GM23248 (cell line): Measurements from ENCODE around the gene TENM4. TPM values are rescaled to one million over a fixed set of nuclear protein-coding genes. Genes with fewer than 3 reads are reported as not detected.

Experiments
- DNase-seq: peaks from one replicate; pipeline ENCODE4 v3.0.0-alpha.2; 2015
- H2AFZ ChIP-seq: fragments of 200-600 bp; sonication (generic); 2 replicates; pipeline ENCODE4 v1.6.1; 2016; ENCODE audit warnings: antibody characterized with exemption
- H3F3A ChIP-seq: fragments of 200-600 bp; sonication (generic); 2 replicates; pipeline ENCODE4 v1.6.1; 2016; ENCODE audit warnings: mild to moderate bottlenecking, antibody characterized with exemption, mixed run types; ENCODE audit not compliant: insufficient read depth
- H3K27ac ChIP-seq: fragments of 200-600 bp; sonication (generic); 2 replicates; pipeline ENCODE4 v1.5.1; 2016; ENCODE audit warnings: mild to moderate bottlenecking
- H3K27me3 ChIP-seq: fragments of 200-600 bp; sonication (generic); replicated peaks from 2 replicates; pipeline ENCODE4 v1.6.1; 2016; ENCODE audit warnings: mild to moderate bottlenecking; ENCODE audit not compliant: insufficient read depth
- H3K36me3 ChIP-seq: fragments of 200-600 bp; sonication (generic); 2 replicates; pipeline ENCODE4 v1.6.1; 2016; ENCODE audit warnings: low read depth, mild to moderate bottlenecking
- H3K4me1 ChIP-seq: fragments of 200-600 bp; sonication (generic); 2 replicates; pipeline ENCODE4 v1.6.1; 2016; ENCODE audit warnings: mild to moderate bottlenecking; ENCODE audit not compliant: insufficient read depth
- H3K4me2 ChIP-seq: fragments of 200-600 bp; sonication (generic); one replicate; pipeline ENCODE4 v1.6.1; 2016; ENCODE audit warnings: mild to moderate bottlenecking; ENCODE audit not compliant: unreplicated experiment
- H3K4me3 ChIP-seq: fragments of 200-600 bp; sonication (generic); 2 replicates; pipeline ENCODE4 v1.5.1; 2016; ENCODE audit warnings: mild to moderate bottlenecking
- H3K79me2 ChIP-seq: fragments of 200-600 bp; sonication (generic); 2 replicates; pipeline ENCODE4 v1.6.1; 2016; ENCODE audit warnings: mild to moderate bottlenecking; ENCODE audit not compliant: insufficient read depth
- H3K9ac ChIP-seq: fragments of 200-600 bp; sonication (generic); 2 replicates; pipeline ENCODE4 v1.6.1; 2016; ENCODE audit warnings: mild to moderate bottlenecking
- H3K9me2 ChIP-seq: fragments of 200-600 bp; sonication (generic); 2 replicates; pipeline ENCODE4 v1.6.1; 2016; ENCODE audit warnings: mixed run types, mild to moderate bottlenecking, moderate library complexity; ENCODE audit not compliant: insufficient read depth
- H3K9me3 ChIP-seq: fragments of 200-600 bp; sonication (generic); one replicate; pipeline ENCODE4 v1.6.1; 2017; ENCODE audit warnings: low read depth
- H4K20me1 ChIP-seq: fragments of 200-600 bp; sonication (generic); 2 replicates; pipeline ENCODE4 v1.6.0; 2016; ENCODE audit not compliant: insufficient read depth
- EZH2 ChIP-seq: fragments of 200-600 bp; sonication (generic); IDR thresholded peaks from 2 replicates; pipeline ENCODE4 v1.6.1; 2018; ENCODE audit warnings: antibody characterized with exemption, mild to moderate bottlenecking; ENCODE audit not compliant: insufficient read depth, poor library complexity, severe bottlenecking
- EZH2phosphoT487 ChIP-seq: fragments of 200-600 bp; sonication (generic); IDR thresholded peaks from 2 replicates; pipeline ENCODE4 v1.6.1; 2018; ENCODE audit warnings: antibody characterized with exemption, moderate library complexity, mild to moderate bottlenecking, low read depth; ENCODE audit not compliant: insufficient read depth
- WGBS, 2 experiments: methylation state at CpG; one replicate each; pipeline ENCODE4 v1.1.6; 2015 to 2017; ENCODE audit warnings: low lambda C conversion rate in 2 of 2, low coverage in 1 of 2; ENCODE audit errors: missing lambda C conversion rate in 2 of 2; 5-methylcytosine and 5-hydroxymethylcytosine counted together
- in situ Hi-C: fragments of 300-500 bp; cut with MboI; formaldehyde crosslinking; loops from 2 replicates; pipeline ENCODE4 v1.15.0; 2020
- polyA plus RNA-seq: library from polyadenylated mRNA; unstranded; fragments of >200 nt; fragmentation: Nextera tagmentation; extraction: Ambion mirVana; gene quantifications from 2 replicates; pipeline ENCODE4 v1.2.1, GENCODE V29; 2016
- total RNA-seq: library from RNA; depleted of rRNA; stranded (reverse); fragments of >200 nt; shearing (Covaris generic); gene quantifications from 2 replicates; pipeline ENCODE4 v1.2.3, GENCODE V29; 2014

Gene TENM4
- total and polyA plus RNA-seq, 2 experiments from 2014 or later, result 0.11 to 0.48 TPM

DNA sequence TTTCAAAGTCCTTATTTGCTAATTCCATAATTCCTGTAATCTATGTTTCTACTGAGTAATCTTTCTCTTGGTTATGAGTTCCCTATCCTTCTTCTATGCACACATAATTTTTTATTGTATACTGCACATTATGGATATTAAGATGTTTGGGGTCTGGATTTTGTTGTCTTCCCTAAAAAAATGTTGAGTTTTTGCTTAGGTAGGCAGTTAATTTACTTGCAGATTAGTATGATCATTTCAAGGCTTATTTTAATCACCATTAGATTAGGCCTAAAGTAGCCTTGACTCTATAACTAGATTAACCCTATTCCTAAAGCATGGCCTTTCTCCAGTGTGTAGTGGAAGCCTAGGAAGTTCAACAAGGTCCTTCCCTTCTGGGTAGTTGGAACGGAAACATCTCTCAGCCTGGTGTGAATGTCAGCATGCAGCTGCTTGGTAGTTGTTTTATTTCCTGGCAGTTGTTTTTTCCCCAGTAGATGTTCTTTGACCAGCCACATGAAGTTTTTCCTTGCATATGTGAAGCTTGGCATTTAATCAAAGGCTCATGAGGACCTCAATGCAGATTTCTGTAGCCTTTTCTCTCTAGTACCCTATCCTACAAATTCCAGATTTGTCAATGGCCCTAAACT is 446.9 kb downstream of the TENM4 start:
- Histone ChIP-seq H3K9me3 (no peaks in the 10 kb centered on the region), H3F3A (no peaks in the 10 kb centered on the region), H3K36me3 (no peaks in the 10 kb centered on the region), H3K4me1 (no peaks in the 10 kb centered on the region), H3K9ac (no peak overlapping the region), H3K27me3 (peaks cover 11% of the 10 kb centered on the region; the same call in 1 of the 2 replicates), H3K9me2 (no peaks in the 10 kb centered on the region), H3K79me2 (no peaks in the 10 kb centered on the region), H2AFZ (no peak overlapping the region), H3K4me3 (no peak overlapping the region), H4K20me1 (no peaks in the 10 kb centered on the region), H3K27ac (no peak overlapping the region), H3K4me2 (no peak overlapping the region)
- no peak for DNase-seq
- WGBS, 2 experiments, result 0 to 25% methylated on average over 1 of the region's 1 CpG
- in situ Hi-C loops, result no loop called here
- TF ChIP-seq EZH2 (no peak), EZH2phosphoT487 (no peak)

DNA sequence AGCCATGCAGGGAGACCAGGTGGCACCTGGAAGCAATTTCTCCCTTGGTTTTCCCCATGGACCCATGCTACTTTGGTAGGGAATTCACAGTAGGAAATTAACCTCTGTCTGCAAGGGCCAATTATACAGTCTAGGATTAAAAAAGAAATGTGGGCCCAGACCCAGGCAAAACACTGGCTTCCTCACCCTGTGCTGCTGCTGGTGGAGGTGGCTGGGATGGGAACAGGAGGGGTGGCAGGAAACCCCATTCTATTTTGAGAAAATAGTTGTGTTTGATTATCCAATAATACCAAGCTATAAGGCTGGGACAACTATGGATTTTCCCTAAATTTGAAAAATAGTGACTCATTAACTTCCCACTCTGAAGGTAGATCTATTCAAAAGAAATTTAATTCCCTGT is 449.1 kb downstream of the TENM4 start:
- Histone ChIP-seq H4K20me1 (no peaks in the 10 kb centered on the region), H3K9me2 (no peaks in the 10 kb centered on the region), H3K79me2 (no peaks in the 10 kb centered on the region), H3K9me3 (no peaks in the 10 kb centered on the region), H3K27me3 (peaks cover 11% of the 10 kb centered on the region; the same call in 1 of the 2 replicates), H3F3A (no peaks in the 10 kb centered on the region), H2AFZ (no peak overlapping the region), H3K36me3 (no peaks in the 10 kb centered on the region), H3K27ac (no peak overlapping the region), H3K4me2 (no peak overlapping the region), H3K4me3 (no peak overlapping the region), H3K4me1 (no peaks in the 10 kb centered on the region), H3K9ac (no peak overlapping the region)
- TF ChIP-seq EZH2, result no peak
- no peak for TF ChIP-seq EZH2phosphoT487
- in situ Hi-C loops, result no loop called here
- no peak for DNase-seq

DNA sequence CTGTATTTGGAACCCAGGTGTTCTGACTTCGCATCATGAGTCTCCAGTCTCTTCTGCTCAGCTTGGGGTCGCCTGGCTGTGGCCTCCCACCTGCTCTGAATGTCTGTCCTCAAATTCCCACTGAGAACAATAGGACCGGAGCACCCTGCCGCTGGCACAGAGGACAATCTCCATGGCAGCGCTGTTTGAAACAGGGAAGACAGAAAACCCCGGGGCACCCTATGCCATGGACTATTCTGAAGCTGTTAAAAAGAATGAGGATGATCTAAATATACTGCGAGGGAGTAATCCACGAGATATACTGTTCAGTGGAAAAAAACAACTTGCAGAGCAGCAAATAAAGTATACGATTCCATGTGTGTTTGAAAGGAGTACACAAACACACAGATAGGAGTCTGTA is 450.6 kb downstream of the TENM4 start:
- TF ChIP-seq EZH2phosphoT487, result no peak
- no peak for TF ChIP-seq EZH2
- H4K20me1 ChIP-seq, result no peaks in the 10 kb centered on the region
- no peaks in the 10 kb centered on the region for H3K9me2 ChIP-seq
- no peak overlapping the region for H3K4me2 ChIP-seq
- no peaks in the 10 kb centered on the region for H3F3A ChIP-seq
- no peak overlapping the region for H2AFZ ChIP-seq
- H3K4me1 ChIP-seq, result no peaks in the 10 kb centered on the region
- no peak for DNase-seq
- H3K9ac ChIP-seq, result no peak overlapping the region
- no peaks in the 10 kb centered on the region for H3K79me2 ChIP-seq
- H3K27me3 ChIP-seq, result peaks cover 11% of the 10 kb centered on the region; the same call in 1 of the 2 replicates
- H3K4me3 ChIP-seq, result no peak overlapping the region
- in situ Hi-C loops, result no loop called here
- 49 to 56% methylated on average over 9 of the region's 9 CpGs for WGBS, 2 experiments
- no peaks in the 10 kb centered on the region for H3K36me3 ChIP-seq
- no peak overlapping the region for H3K27ac ChIP-seq
- H3K9me3 ChIP-seq, result no peaks in the 10 kb centered on the region

DNA sequence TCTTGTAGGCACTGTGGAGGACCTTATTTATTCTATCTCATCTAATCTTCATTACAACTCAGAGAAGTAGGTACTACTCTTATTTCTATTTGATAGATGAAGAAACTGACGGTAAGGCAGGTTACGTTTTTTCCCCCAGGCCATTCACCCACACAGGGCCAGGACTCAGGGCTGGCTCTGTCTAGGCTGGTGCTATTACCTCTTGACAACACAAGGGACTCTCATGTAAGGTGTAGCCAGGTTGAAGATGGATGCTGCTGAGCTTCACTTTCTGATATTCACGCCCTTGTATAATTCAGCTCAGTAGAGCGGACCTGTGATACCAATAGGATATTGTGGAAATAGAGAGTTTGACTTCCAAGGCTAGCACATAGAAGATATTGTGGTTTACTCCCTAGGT is 453.1 kb downstream of the TENM4 start:
- TF ChIP-seq EZH2phosphoT487 (no peak), EZH2 (no peak)
- no peaks in the 10 kb centered on the region for H3K27me3 ChIP-seq
- H4K20me1 ChIP-seq, result no peaks in the 10 kb centered on the region
- H3K9me3 ChIP-seq, result no peaks in the 10 kb centered on the region
- no peak for DNase-seq
- no peak overlapping the region for H3K4me3 ChIP-seq
- H3K9me2 ChIP-seq, result no peaks in the 10 kb centered on the region
- H3K9ac ChIP-seq, result no peak overlapping the region
- in situ Hi-C loops, result no loop called here
- H3K4me2 ChIP-seq, result no peak overlapping the region
- H3F3A ChIP-seq, result no peaks in the 10 kb centered on the region
- no peak overlapping the region for H3K27ac ChIP-seq
- H2AFZ ChIP-seq, result no peak overlapping the region
- H3K36me3 ChIP-seq, result no peaks in the 10 kb centered on the region
- H3K79me2 ChIP-seq, result no peaks in the 10 kb centered on the region
- H3K4me1 ChIP-seq, result no peaks in the 10 kb centered on the region
- 58 to 70% methylated on average over 4 of the region's 4 CpGs for WGBS, 2 experiments

DNA sequence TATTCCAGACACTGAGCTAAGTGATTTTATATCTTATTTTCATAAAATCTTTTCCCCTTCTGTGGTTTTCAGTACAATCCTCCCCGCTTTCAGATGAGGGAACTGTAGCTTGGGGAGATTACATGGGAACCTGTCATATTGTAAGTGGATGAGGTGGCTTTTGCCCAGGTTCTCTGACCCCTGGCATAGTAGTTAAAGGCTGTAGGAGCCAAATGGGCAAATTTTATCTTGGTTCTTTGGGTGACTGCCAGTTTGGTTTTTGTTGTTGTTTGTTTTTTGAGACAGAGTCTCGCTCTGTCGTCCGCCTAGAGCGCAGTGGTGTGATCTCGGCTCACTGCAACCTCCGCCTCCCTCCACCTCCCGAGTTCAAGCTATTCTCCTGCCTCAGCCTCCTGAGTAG is 454.5 kb downstream of the TENM4 start:
- no peak overlapping the region for H3K9ac ChIP-seq
- no peaks in the 10 kb centered on the region for H3F3A ChIP-seq
- no peaks in the 10 kb centered on the region for H3K9me3 ChIP-seq
- H3K79me2 ChIP-seq, result no peaks in the 10 kb centered on the region
- H3K27me3 ChIP-seq, result no peaks in the 10 kb centered on the region
- H3K36me3 ChIP-seq, result no peaks in the 10 kb centered on the region
- no peaks in the 10 kb centered on the region for H3K4me1 ChIP-seq
- no peaks in the 10 kb centered on the region for H3K9me2 ChIP-seq
- H3K4me3 ChIP-seq, result no peak overlapping the region
- H2AFZ ChIP-seq, result no peak overlapping the region
- WGBS, 2 experiments, result 63% methylated on average over 8 of the region's 8 CpGs
- TF ChIP-seq EZH2phosphoT487, result no peak
- no peak for TF ChIP-seq EZH2
- H4K20me1 ChIP-seq, result no peaks in the 10 kb centered on the region
- in situ Hi-C loops, result no loop called here
- H3K4me2 ChIP-seq, result no peak overlapping the region
- DNase-seq, result no peak
- no peak overlapping the region for H3K27ac ChIP-seq
